Stimulated activated CD4-positive, alpha-beta T cell treated with anti-CD3 and anti-CD28 coated beads, Interleukin-4, amount 100 ng/mL, for 48 hours (primary cell): Measurements from ENCODE around the gene ATP8B3.
"Not testable (repeated sequence)": the region's sequence is repeated elsewhere in the genome, so short reads cannot be mapped to it uniquely, and the experiment has no call there.

ENCODE experiments used
- DNase-seq, 2 donors: peaks; one replicate each; pipeline ENCODE4 v3.0.0-alpha.2; 2020; ENCODE audit warnings: low read depth in 2 of 2

ATP8B3 gene

GRCh38 chr19:1815605-1816529 is 3.8 kb upstream of the ATP8B3 start:
- no peak for DNase-seq

DNA sequence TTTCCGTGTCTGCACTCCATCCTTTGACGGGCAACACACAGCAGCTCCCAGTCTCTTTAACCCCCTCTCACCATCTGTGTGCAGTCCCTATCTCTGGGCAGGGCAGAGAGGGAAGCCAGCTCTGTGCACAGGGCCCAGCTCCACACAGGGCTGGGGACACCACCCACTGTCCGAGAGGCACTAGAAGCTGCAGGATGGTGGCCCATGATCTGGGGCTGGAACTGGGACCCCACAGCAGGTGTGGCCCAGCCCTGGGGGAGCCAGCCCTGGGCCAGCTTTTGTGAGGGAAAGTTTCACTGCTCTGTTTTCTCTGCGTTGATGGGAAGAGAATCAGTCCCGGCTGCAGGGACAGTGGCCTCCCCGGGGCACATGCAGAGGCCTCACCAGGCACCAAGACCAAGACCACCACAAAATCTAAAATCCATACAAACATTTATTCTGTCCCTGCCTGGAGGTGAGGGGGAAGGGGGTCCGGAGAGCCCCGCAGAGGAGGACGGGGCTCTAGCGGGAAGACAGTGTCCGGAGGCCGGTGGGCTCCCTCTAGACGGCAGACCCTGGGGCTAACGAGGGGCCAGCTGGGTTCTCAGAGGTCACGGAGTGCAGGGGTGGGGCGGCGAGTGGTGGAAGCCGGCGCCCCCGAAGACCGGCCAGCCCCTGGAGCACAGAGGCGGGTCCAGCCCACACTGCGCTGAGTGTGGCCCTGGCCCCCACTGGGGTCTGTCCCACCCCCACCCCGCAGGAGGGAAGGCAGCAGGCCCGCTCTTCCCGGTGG is 2.9 kb upstream of the ATP8B3 start:
- DNase-seq, result no peak

DNA sequence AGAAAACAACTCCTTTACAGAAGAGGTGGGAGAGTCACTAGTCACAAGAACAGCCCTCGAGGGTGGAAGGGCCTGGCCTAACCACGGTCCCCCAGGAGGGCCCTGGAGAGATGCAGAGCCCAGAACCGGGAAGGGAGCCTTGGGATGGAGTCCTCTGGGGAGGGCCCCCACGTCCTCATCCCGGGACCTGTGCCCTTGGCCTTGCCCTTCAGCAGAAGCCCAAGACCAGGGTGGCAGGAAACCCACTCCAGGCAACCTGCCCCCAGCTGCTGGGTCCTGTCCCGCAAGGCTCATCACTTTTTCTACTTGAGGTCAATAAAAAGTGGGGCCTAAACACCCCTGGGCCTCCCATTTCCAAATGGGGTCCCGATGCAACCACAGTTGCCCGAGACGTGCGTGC is 2.3 kb upstream of the ATP8B3 start:
- DNase-seq, result no peak

GRCh38 chr19:1813192-1814182 is 1.4 kb upstream of the ATP8B3 start:
- DNase-seq, result no peak

DNA sequence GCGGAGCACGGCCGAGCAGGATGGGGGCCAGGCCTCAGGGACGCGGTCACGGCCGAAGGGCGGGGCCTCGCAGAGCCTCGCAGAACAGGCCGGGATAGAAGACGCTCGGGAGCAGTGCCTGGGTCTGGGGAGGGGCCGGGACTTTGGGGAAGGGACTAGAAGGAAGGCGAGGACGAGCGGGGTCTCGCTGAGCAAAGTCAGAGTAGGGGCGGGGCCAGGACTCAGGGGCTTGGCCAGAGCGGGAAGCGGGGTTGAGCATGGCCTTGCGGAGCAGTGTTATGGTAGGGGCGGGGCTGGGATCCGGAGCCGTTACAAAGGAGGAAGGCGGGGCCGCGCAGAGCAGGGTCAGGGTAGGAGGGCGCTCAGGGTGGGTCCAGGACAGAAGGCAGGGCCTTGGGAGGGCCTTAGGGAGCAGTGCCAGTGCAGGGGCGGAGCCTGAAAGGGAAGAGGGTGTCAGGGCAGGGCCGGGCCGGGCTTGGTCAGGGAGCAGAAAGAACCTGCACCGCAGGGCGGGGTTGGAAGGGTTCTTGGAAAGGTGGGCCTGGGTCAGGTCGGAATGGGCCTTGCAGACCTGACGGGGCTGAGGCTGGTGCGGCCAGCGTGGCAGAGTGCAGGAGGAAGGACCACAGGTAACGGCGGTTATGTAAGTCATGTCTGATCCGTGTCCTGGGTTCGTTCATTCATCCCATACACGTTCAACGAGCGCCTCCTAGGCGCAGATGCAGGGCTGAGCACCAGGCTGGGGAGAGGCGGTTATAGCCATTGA is 533 bp upstream of the ATP8B3 start:
- peak; percentile 77 to 89 for DNase-seq

GRCh38 chr19:1811472-1811894 is 593 bp downstream of the ATP8B3 start:
- DNase-seq, result peak; percentile 41 to 53

GRCh38 chr19:1810439-1811160 is 1.5 kb downstream of the ATP8B3 start:
- DNase-seq, result no peak

DNA sequence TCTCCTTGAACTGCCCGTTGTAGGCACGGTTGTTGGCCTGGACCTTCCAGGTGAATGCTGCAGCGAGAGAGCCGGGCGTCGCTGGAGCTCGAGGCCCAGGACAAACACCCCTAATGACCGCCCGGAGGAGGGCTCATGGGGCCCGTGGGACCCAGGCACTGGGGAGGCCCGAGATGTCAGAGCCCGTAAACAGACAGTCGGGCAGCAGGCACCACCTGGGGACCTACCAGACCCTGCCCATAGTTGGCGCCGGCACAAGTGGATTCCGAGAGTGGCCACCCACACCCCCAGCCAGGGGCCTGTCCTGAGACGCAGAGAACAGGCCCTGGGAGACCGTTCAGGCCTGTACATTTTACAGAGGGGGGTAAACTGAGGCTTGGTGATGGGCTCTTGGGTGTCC is 2.4 kb downstream of the ATP8B3 start:
- DNase-seq, result no peak

DNA sequence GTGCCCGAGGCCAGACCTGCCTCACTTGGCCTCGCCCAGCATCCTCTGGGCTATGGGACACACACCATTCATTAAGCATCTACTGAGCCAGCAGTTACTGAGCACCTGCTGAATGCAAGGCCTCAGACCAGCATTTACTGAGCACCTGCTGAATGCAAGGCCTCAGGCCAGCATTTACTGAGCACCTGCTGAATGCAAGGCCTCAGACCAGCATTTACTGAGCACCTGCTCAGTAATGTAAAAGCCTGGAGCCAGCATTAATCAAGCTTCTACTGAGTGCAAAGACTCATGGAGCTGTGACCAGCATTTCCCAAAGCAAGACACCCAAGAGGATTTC is 3.7 kb downstream of the ATP8B3 start:
- DNase-seq, result no peak

DNA sequence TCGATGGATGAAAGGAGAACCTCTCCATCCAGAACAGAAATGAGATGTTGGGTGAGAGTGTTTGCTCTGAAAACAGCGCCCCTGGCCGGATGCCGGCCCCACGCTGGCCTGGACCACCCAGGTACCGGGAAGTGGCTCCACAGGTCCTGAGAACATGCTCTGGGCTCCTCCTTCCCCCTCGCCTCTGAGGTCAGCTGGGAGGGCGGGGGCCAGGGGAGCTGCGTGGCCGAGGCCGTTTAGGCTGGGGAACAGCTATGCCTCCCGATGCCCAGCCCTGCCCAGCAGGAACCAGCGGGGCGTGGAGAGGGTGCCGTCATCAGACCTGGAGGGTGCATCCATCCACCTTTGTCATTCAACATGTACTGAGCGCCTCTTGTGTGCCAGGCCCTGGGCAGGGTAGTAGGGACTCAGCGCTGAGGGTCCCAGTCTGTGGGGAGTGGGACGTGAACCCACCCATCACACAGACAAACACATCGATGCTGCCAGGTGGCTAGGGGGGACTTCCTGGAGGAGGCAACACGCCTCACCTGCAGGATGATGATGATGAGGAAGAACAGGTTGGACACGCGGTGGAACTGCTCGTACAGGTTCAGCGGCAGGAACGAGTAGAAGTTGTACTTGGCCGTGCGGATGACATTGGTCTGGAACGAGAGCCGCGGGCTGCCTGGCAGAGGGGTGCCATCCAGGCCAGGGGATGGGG is 4.2 kb downstream of the ATP8B3 start:
- no peak for DNase-seq

DNA sequence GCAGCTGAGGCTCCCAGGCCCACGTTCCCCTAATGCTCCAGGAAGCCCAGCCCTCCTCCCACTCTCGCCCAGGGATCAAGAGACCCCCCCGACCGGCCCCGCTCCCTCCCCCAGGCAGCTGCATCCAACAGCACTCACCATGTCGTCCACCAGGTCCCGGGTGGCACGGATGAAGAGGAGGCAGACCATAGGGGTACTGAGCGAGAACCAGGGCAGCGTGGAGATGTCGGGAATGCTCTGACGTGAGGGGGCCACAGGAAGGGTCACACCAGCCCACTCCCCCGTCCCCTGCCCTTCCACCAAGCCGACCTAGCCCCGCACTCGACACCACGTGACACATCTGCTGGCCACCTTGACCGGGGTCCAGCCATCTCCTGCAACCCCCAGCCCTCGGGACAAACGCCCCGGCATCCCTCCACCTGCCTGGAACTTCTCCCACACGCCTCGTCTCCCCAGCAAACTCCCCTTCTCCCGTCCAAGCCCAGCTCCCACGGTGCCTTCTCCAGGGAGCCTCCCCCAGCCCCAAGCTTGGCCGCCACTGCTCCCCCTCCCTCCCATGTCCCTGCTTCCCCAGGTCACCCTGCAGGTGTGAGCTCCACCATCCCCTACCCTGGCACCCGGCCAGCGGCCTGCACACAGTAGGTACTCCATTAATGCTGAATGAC is 4.9 kb downstream of the ATP8B3 start:
- no peak for DNase-seq

- no peak for DNase-seq
Observed at GRCh38 chr19:1806184-1807029, 5.7 kb downstream of the ATP8B3 start.

DNA sequence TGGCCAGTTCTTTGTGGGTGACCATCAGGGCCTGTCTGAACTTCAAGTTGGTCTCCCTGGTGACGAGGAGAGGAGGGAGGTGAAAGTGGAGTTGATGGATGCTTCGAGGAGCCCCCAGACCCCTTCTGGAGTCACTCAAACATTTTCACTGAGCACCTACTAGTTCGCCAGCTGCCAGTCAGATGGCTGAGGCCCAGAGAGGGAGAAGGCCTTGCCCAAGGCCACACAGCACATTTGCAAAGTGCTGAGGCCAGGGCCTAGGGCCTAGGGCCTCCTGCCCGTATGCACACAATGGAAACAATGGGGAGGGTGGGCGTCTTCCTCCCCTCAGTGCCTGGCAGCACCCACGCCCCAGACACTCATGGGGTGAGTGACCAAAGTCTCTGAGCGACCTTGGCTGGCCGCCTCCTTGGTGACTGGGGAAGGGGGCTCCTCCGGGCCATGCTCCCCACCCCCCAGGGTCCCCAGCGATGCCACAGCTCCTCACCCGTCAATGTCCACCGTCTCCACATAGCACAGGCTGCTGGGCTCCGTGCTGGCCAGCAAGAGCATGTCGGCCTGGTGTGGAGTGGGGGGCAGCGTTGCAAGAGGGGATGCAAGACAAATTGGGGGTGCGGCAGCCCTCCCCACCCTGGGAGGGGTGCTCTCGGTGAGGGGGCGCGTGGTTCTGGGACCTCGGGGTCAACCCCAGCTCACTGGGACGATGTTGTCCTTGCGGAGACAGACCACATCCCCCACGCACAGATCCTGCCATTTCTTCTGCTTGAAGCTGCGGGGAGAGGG is 6.5 kb downstream of the ATP8B3 start:
- no peak for DNase-seq

DNA sequence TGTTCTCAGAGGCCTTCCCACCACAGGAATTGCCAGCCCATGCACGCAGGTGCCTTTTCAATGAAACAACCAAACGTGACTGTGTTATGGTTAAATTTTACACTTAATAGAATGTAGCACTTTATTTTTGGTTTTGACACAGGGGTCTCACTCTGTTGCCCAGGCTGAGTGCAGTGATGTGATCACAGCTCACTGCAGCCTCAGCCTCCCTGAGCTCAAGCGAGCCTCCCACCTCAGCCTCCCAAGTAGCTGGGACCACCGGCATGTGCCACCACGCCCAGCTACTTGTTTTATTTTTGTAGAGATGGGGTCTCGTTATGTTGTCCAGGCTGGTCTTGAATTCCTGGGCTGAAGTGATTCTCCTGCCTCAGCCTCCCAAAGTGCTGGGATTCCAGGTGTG is 7.2 kb downstream of the ATP8B3 start:
- no peak for DNase-seq

DNA sequence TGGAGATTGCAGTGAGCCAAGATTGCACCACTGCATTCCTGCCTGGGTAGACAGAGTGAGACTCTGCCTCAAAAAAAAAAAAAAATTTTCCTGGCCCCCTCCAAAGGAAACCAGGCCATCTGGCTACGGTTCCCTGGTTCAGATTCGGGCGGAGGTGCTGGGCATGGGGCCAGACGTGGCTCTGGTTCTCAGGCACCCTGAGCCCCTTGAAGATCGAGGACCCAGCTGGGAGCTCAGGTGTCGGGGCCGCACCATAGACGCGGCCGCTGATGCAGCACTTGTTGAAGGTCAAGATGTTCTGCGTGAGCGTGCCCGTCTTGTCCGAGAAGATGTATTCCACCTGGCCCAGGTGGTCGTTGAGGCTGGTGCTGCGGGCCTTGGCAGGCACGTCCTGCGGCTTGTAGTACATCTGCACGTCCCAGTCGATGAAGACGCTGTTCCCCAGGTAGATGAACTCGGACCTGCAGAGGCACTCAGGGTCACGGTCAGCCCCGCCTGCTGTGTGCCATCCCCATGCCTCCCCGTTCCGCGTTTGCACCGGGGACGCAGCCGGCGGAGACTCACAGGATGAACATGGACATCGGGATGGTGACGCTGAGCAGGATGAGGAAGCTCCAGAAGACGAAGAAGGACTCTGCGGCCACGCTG is 12.3 kb downstream of the ATP8B3 start:
- DNase-seq, result no peak

DNA sequence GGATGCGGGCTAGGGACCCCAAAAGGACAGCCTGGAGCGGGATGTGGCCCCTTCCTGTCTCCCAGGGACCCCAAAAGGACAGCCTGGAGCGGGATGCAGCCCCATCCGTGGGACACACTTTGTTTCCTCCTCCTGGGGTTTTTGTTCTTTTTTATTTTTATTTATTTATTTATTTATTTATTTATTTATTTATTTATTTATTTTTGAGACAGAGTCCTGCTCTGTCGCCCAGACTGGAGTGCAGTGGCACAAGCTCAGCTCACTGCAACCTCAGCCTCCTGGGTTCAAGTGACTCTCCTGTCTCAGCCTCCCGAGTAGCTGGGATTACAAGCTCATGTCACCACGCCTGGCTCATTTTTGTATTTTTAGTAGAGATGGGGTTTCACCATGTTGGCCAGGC is 14.8 kb downstream of the ATP8B3 start:
- DNase-seq, result not testable (repeated sequence)
